ENCODE data around the gene CMBL.

CMBL gene

DNA sequence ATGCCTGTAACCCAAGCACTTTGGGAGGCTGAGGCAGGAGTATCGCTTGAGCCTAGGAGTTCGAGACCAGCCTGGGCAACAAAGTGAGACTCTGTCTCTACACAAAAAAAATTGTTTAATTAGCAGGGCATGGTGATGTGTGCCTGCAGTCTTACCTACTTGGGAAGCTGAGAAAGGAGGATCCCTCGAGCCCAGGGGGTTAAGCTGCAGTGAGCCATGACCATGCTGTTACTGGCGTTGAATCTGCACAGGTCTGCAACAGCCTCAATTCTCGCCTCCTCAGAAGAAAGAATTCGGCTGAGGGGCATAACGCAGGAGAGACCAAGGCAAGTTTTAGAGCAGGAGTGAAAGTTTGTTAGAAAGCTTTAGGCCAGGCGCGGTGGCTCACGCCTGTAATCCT lies 39.6 kb downstream of the CMBL start:
- H3K27ac ChIP-seq (ENCODE audit: insufficient read depth in 1 of 2, low read depth in 1 of 2, low read length in 2 of 2, poor library complexity in 1 of 2, severe bottlenecking in 2 of 2) = no peak overlapping the region
- ChIA-PET POLR2A (no interaction called here), CTCF (interaction anchor here (1.3 to 1.4 kb wide), 2 partner anchors 16 to 18 kb away, joined by 3 to 6 read pairs; no protein-coding TSS in a partner anchor)
- H3K27me3 ChIP-seq (replicated peaks in 2 of 5; ENCODE audit: control insufficient read depth in 4 of 5, insufficient read depth in 5 of 5, low read length in 4 of 5) = no peaks in the 10 kb centered on the region
- H3K36me3 ChIP-seq (ENCODE audit: control insufficient read depth in 4 of 4, insufficient read depth in 4 of 4, low read length in 3 of 4) = peaks cover 7 to 29% (median 19%) of the 10 kb centered on the region in 4 experiments
- no peak overlapping the region for H3K4me3 ChIP-seq (ENCODE audit: control insufficient read depth in 1 of 7, extremely low read depth in 1 of 7, insufficient read depth in 4 of 7, low read depth in 2 of 7, low read length in 6 of 7)
- DNase-seq = no peak
- WGBS (ENCODE audit: insufficient coverage) = 100% methylated on average over 8 of the region's 10 CpGs
- peaks cover 0 to 10% (median 0%) of the 10 kb centered on the region in 4 experiments for H3K4me1 ChIP-seq (ENCODE audit: control extremely low read depth in 1 of 4, control insufficient read depth in 4 of 4, insufficient read depth in 4 of 4, low read length in 3 of 4)
- peaks cover 0 to 4% (median 0%) of the 10 kb centered on the region in 5 experiments for H3K9me3 ChIP-seq (ENCODE audit: control extremely low read depth in 1 of 5, control insufficient read depth in 4 of 5, insufficient read depth in 2 of 5, low read depth in 1 of 5, low read length in 4 of 5)

DNA sequence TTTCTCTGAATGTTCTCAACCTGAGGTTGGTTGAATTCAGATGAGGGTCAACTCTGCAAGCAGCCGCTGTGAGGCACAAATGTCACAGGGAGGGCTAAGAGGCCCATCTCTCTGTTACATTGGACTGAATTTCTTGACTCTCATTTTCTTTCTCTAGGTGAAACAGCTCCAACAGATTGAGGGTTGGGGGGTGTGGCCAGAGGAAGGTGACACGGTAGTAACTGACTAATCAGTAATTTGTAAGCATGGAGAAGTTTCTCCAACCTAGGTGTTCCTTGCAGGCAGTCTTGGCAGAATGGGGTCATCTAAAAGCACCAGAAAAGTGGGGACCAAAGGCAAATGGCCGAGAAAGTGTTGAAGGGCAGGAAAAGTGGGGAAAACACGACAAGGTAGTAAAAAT lies 40.9 kb downstream of the CMBL start:
- Histone ChIP-seq H3K27ac (ENCODE audit: insufficient read depth in 1 of 2, low read depth in 1 of 2, low read length in 2 of 2, poor library complexity in 1 of 2, severe bottlenecking in 2 of 2) (no peak overlapping the region), H3K27me3 (replicated peaks in 2 of 5; ENCODE audit: control insufficient read depth in 4 of 5, insufficient read depth in 5 of 5, low read length in 4 of 5) (no peaks in the 10 kb centered on the region), H3K36me3 (ENCODE audit: control insufficient read depth in 4 of 4, insufficient read depth in 4 of 4, low read length in 3 of 4) (peaks cover 15 to 41% (median 30%) of the 10 kb centered on the region in 4 experiments), H3K4me1 (ENCODE audit: control extremely low read depth in 1 of 4, control insufficient read depth in 4 of 4, insufficient read depth in 4 of 4, low read length in 3 of 4) (peaks cover 0 to 10% (median 0%) of the 10 kb centered on the region in 4 experiments), H3K4me3 (ENCODE audit: control insufficient read depth in 1 of 7, extremely low read depth in 1 of 7, insufficient read depth in 4 of 7, low read depth in 2 of 7, low read length in 6 of 7) (no peak overlapping the region), H3K9me3 (ENCODE audit: control extremely low read depth in 1 of 5, control insufficient read depth in 4 of 5, insufficient read depth in 2 of 5, low read depth in 1 of 5, low read length in 4 of 5) (no peaks in the 10 kb centered on the region)
- DNase-seq = no peak
- WGBS (ENCODE audit: insufficient coverage) = 75% methylated on average over 2 of the region's 4 CpGs
- CTCF ChIA-PET = interaction anchor here (1.4 kb wide), 1 partner anchor 19 kb away, joined by 3 read pairs; no protein-coding TSS in a partner anchor
- POLR2A ChIA-PET = no interaction called here

- CTCF ChIA-PET = interaction anchor here (1.0 to 1.2 kb wide), 2 partner anchors 10 to 99 kb away, joined by 3 to 6 read pairs; no protein-coding TSS in a partner anchor
- Histone ChIP-seq H3K4me3 (ENCODE audit: control insufficient read depth in 1 of 7, extremely low read depth in 1 of 7, insufficient read depth in 4 of 7, low read depth in 2 of 7, low read length in 6 of 7) (no peak overlapping the region), H3K4me1 (ENCODE audit: control extremely low read depth in 1 of 4, control insufficient read depth in 4 of 4, insufficient read depth in 4 of 4, low read length in 3 of 4) (peaks cover 0 to 10% (median 0%) of the 10 kb centered on the region in 4 experiments), H3K9me3 (ENCODE audit: control extremely low read depth in 1 of 5, control insufficient read depth in 4 of 5, insufficient read depth in 2 of 5, low read depth in 1 of 5, low read length in 4 of 5) (no peaks in the 10 kb centered on the region), H3K27me3 (replicated peaks in 2 of 5; ENCODE audit: control insufficient read depth in 4 of 5, insufficient read depth in 5 of 5, low read length in 4 of 5) (no peaks in the 10 kb centered on the region), H3K27ac (ENCODE audit: insufficient read depth in 1 of 2, low read depth in 1 of 2, low read length in 2 of 2, poor library complexity in 1 of 2, severe bottlenecking in 2 of 2) (no peak overlapping the region), H3K36me3 (ENCODE audit: control insufficient read depth in 4 of 4, insufficient read depth in 4 of 4, low read length in 3 of 4) (peaks cover 20 to 48% (median 34%) of the 10 kb centered on the region in 4 experiments)
- DNase-seq = no peak
- 81% methylated on average over 2 of the region's 4 CpGs for WGBS (ENCODE audit: insufficient coverage)
- POLR2A ChIA-PET = interaction anchor here (0.6 kb wide), 1 partner anchor 148 kb away, joined by 3 read pairs; no protein-coding TSS in a partner anchor
Measured at GRCh38 chr5:10266137-10266536, 41.6 kb downstream of the CMBL start.

- CTCF ChIA-PET = interaction anchor here (1.0 to 1.8 kb wide), 4 partner anchors 9 to 99 kb away, joined by 3 to 7 read pairs (median 6); no protein-coding TSS in a partner anchor
- no peak for DNase-seq
- peaks cover 0 to 5% (median 0%) of the 10 kb centered on the region in 4 experiments for H3K4me1 ChIP-seq (ENCODE audit: control extremely low read depth in 1 of 4, control insufficient read depth in 4 of 4, insufficient read depth in 4 of 4, low read length in 3 of 4)
- POLR2A ChIA-PET = interaction anchor here (0.6 kb wide), 1 partner anchor 149 kb away, joined by 3 read pairs; no protein-coding TSS in a partner anchor
- WGBS (ENCODE audit: insufficient coverage) = 50% methylated on average over 2 of the region's 6 CpGs
- H3K27me3 ChIP-seq (replicated peaks in 2 of 5; ENCODE audit: control insufficient read depth in 4 of 5, insufficient read depth in 5 of 5, low read length in 4 of 5) = no peaks in the 10 kb centered on the region
- no peaks in the 10 kb centered on the region for H3K9me3 ChIP-seq (ENCODE audit: control extremely low read depth in 1 of 5, control insufficient read depth in 4 of 5, insufficient read depth in 2 of 5, low read depth in 1 of 5, low read length in 4 of 5)
- H3K36me3 ChIP-seq (ENCODE audit: control insufficient read depth in 4 of 4, insufficient read depth in 4 of 4, low read length in 3 of 4) = peaks cover 24 to 55% (median 39%) of the 10 kb centered on the region in 4 experiments
- no peak overlapping the region for H3K4me3 ChIP-seq (ENCODE audit: control insufficient read depth in 1 of 7, extremely low read depth in 1 of 7, insufficient read depth in 4 of 7, low read depth in 2 of 7, low read length in 6 of 7)
- no peak overlapping the region for H3K27ac ChIP-seq (ENCODE audit: insufficient read depth in 1 of 2, low read depth in 1 of 2, low read length in 2 of 2, poor library complexity in 1 of 2, severe bottlenecking in 2 of 2)
Measured at GRCh38 chr5:10265245-10266109, 42.2 kb downstream of the CMBL start.

DNA sequence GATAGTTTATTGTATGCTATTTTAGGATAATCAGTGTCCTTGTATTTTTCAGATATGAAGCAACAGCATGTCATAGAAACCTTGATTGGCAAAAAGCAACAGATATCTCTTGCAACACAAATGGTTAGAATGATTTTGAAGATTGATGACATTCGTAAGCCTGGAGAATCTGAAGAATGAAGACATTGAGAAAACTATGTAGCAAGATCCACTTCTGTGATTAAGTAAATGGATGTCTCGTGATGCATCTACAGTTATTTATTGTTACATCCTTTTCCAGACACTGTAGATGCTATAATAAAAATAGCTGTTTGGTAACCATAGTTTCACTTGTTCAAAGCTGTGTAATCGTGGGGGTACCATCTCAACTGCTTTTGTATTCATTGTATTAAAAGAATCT lies 43.1 kb downstream of the CMBL start:
- CTCF ChIA-PET = interaction anchor here (0.9 to 1.8 kb wide), 3 partner anchors 11 to 19 kb away, joined by 3 to 7 read pairs (median 5); no protein-coding TSS in a partner anchor
- Histone ChIP-seq H3K36me3 (ENCODE audit: control insufficient read depth in 4 of 4, insufficient read depth in 4 of 4, low read length in 3 of 4) (peaks cover 26 to 63% (median 45%) of the 10 kb centered on the region in 4 experiments), H3K27me3 (replicated peaks in 2 of 5; ENCODE audit: control insufficient read depth in 4 of 5, insufficient read depth in 5 of 5, low read length in 4 of 5) (no peaks in the 10 kb centered on the region), H3K9me3 (ENCODE audit: control extremely low read depth in 1 of 5, control insufficient read depth in 4 of 5, insufficient read depth in 2 of 5, low read depth in 1 of 5, low read length in 4 of 5) (no peaks in the 10 kb centered on the region), H3K4me3 (ENCODE audit: control insufficient read depth in 1 of 7, extremely low read depth in 1 of 7, insufficient read depth in 4 of 7, low read depth in 2 of 7, low read length in 6 of 7) (no peak overlapping the region), H3K27ac (ENCODE audit: insufficient read depth in 1 of 2, low read depth in 1 of 2, low read length in 2 of 2, poor library complexity in 1 of 2, severe bottlenecking in 2 of 2) (no peak overlapping the region), H3K4me1 (ENCODE audit: control extremely low read depth in 1 of 4, control insufficient read depth in 4 of 4, insufficient read depth in 4 of 4, low read length in 3 of 4) (no peaks in the 10 kb centered on the region)
- no peak for DNase-seq
- POLR2A ChIA-PET = no interaction called here
- 92% methylated on average over 2 of the region's 3 CpGs for WGBS (ENCODE audit: insufficient coverage)

DNA sequence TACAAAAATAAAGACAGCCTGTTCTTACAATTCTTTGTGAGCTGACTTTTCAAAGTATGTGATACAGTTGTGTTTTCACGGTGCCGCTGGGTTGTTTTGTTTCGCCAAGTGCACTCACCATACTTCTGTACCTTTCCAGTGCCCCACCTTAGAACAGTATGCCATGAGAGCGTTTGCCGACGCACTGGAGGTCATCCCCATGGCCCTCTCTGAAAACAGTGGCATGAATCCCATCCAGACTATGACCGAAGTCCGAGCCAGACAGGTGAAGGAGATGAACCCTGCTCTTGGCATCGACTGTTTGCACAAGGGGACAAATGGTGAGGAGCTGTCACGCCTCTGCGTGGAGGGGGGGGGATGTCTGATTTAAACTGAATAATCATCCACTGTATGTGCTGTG lies 44.7 kb downstream of the CMBL start:
- H3K27me3 ChIP-seq (replicated peaks in 2 of 5; ENCODE audit: control insufficient read depth in 4 of 5, insufficient read depth in 5 of 5, low read length in 4 of 5) = no peaks in the 10 kb centered on the region
- no peak for DNase-seq
- ChIA-PET CTCF (interaction anchor here (1.5 kb wide), 1 partner anchor 11 kb away, joined by 3 read pairs; no protein-coding TSS in a partner anchor), POLR2A (no interaction called here)
- H3K36me3 ChIP-seq (ENCODE audit: control insufficient read depth in 4 of 4, insufficient read depth in 4 of 4, low read length in 3 of 4) = peaks cover 31 to 79% (median 61%) of the 10 kb centered on the region in 4 experiments
- 98% methylated on average over 9 of the region's 11 CpGs for WGBS (ENCODE audit: insufficient coverage)
- H3K9me3 ChIP-seq (ENCODE audit: control extremely low read depth in 1 of 5, control insufficient read depth in 4 of 5, insufficient read depth in 2 of 5, low read depth in 1 of 5, low read length in 4 of 5) = no peaks in the 10 kb centered on the region
- no peak overlapping the region for H3K4me3 ChIP-seq (ENCODE audit: control insufficient read depth in 1 of 7, extremely low read depth in 1 of 7, insufficient read depth in 4 of 7, low read depth in 2 of 7, low read length in 6 of 7)
- no peaks in the 10 kb centered on the region for H3K4me1 ChIP-seq (ENCODE audit: control extremely low read depth in 1 of 4, control insufficient read depth in 4 of 4, insufficient read depth in 4 of 4, low read length in 3 of 4)
- H3K27ac ChIP-seq (ENCODE audit: insufficient read depth in 1 of 2, low read depth in 1 of 2, low read length in 2 of 2, poor library complexity in 1 of 2, severe bottlenecking in 2 of 2) = no peak overlapping the region

All from common myeloid progenitor, CD34-positive (primary cell).